ENCODE data around the gene CHST6.
"Not testable (repeated sequence)": the region's sequence is repeated elsewhere in the genome, so short reads cannot be mapped to it uniquely, and the experiment has no call there.

CHST6 gene

GRCh38 chr16:75452464-75453190 lies 42.6 kb downstream of the CHST6 start:
- in situ Hi-C loops (cut with HindIII; ENCODE audit: low sequenced_read_pairs) = no loop called here

GRCh38 chr16:75446416-75446815 lies 48.8 kb downstream of the CHST6 start:
- in situ Hi-C loops (cut with HindIII; ENCODE audit: low sequenced_read_pairs) = no loop called here

- in situ Hi-C loops (cut with HindIII; ENCODE audit: low sequenced_read_pairs) = no loop called here
These were observed 49.9 kb downstream of the CHST6 start for GRCh38 chr16:75445298-75445697.

- in situ Hi-C loops (cut with HindIII; ENCODE audit: low sequenced_read_pairs) = no loop called here
These were observed 51.9 kb downstream of the CHST6 start for GRCh38 chr16:75443298-75443697.

GRCh38 chr16:75433732-75434413 lies 61.4 kb downstream of the CHST6 start:
- in situ Hi-C loops (cut with HindIII; ENCODE audit: low sequenced_read_pairs) = no loop called here

GRCh38 chr16:75432828-75433731 lies 62.2 kb downstream of the CHST6 start, which contains the start of gene CFDP1:
TSS of gene CFDP1 (minus strand) at chr16:75433503. CDS start at chr16:75433352, 151 bp downstream.
- in situ Hi-C loops (cut with HindIII; ENCODE audit: low sequenced_read_pairs) = no loop called here

GRCh38 chr16:75429621-75430403 lies 65.4 kb downstream of the CHST6 start:
- in situ Hi-C loops (cut with HindIII; ENCODE audit: low sequenced_read_pairs) = no loop called here

GRCh38 chr16:75426524-75426923 lies 68.7 kb downstream of the CHST6 start:
- in situ Hi-C loops (cut with HindIII; ENCODE audit: low sequenced_read_pairs) = not testable (repeated sequence)

GRCh38 chr16:75424105-75424762 lies 71.0 kb downstream of the CHST6 start:
- in situ Hi-C loops (cut with HindIII; ENCODE audit: low sequenced_read_pairs) = not testable (repeated sequence)

GRCh38 chr16:75423723-75424104 lies 71.5 kb downstream of the CHST6 start:
- in situ Hi-C loops (cut with HindIII; ENCODE audit: low sequenced_read_pairs) = no loop called here
